ENCODE data around the gene AHR. TPM values are rescaled to one million over a fixed set of nuclear protein-coding genes. Genes with fewer than 3 reads are reported as not detected.

Gene AHR
- total RNA-seq, 1 experiment from 2014 or later = 39.0 TPM

DNA sequence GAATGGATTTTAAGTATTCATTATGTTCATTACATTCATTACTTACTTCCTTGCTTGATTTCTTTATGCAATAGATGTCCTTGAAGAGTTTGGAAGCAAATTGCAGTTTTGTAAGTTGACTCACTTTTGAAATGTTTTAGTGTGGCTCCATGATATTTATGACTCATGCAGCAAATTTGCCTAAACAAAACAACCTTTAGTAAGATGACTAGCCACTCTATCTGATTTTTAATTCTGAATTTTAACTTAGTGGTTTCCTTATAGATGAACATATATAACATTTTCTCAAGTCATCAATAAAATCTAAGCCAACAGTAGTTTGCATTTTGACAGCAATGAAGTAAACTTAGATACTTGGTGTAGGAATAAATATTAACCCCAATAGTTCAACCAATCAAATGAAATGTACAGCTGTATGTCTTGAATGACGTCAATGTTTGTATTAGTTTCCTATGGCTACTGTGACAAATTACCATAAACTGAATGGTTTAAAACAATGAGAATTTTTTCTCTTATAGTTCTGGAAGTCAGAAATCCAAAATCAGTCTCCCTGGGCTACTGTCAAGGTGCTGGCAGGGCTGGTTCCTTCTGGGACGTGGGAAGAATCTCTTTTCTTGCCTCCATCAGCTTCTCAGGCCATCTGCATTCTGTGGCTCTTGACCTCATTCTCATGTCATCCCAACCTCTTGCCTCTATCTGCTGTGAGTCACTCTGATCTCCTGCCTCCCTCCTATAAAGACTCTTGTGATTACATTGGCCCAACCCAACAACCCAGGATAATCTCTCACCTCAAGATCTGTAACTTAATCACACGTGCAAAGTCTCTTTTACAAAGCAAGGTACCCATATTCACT is 73.4 kb downstream of the AHR start:
- ChIA-PET CTCF (no interaction called here), POLR2A (no interaction called here)
- peaks cover 11% of the 10 kb centered on the region for H3K4me1 ChIP-seq
- Mint-ChIP-seq H3K36me3 (ENCODE audit: insufficient read depth, unreplicated experiment) (no peaks in the 10 kb centered on the region), H3K27ac (ENCODE audit: unreplicated experiment) (no peak overlapping the region), H3K4me1 (ENCODE audit: low read depth, unreplicated experiment) (peaks cover 6% of the 10 kb centered on the region), H3K4me3 (ENCODE audit: unreplicated experiment) (no peak overlapping the region), H3K27me3 (ENCODE audit: insufficient read depth, unreplicated experiment) (no peaks in the 10 kb centered on the region), H3K9me3 (ENCODE audit: unreplicated experiment) (no peaks in the 10 kb centered on the region)
- no TSS peak for BruUV-seq (replicated peaks)
- H3K36me3 ChIP-seq (ENCODE audit: control insufficient read depth, insufficient read depth, low read length) = no peaks in the 10 kb centered on the region
- intact Hi-C loops (cut with micrococcal nuclease; ENCODE audit: unreplicated experiment) = no loop called here
- no peak for DNase-seq
- TF ChIP-seq, protein P1, sequence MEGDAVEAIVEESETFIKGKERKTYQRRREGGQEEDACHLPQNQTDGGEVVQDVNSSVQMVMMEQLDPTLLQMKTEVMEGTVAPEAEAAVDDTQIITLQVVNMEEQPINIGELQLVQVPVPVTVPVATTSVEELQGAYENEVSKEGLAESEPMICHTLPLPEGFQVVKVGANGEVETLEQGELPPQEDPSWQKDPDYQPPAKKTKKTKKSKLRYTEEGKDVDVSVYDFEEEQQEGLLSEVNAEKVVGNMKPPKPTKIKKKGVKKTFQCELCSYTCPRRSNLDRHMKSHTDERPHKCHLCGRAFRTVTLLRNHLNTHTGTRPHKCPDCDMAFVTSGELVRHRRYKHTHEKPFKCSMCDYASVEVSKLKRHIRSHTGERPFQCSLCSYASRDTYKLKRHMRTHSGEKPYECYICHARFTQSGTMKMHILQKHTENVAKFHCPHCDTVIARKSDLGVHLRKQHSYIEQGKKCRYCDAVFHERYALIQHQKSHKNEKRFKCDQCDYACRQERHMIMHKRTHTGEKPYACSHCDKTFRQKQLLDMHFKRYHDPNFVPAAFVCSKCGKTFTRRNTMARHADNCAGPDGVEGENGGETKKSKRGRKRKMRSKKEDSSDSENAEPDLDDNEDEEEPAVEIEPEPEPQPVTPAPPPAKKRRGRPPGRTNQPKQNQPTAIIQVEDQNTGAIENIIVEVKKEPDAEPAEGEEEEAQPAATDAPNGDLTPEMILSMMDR (IDR thresholded peaks at IDR 0.05; ENCODE audit: insufficient read depth in 1 of 2, low read depth in 1 of 2, low read length in 1 of 2, severe bottlenecking in 1 of 2, unreplicated experiment in 1 of 2) = no peak
- no peaks in the 10 kb centered on the region for H3K9me3 ChIP-seq
- H3K27me3 ChIP-seq (replicated peaks; ENCODE audit: control insufficient read depth, insufficient read depth, low read length) = no peaks in the 10 kb centered on the region
- no peak overlapping the region for H3K4me3 ChIP-seq (ENCODE audit: low read depth, low read length)

DNA sequence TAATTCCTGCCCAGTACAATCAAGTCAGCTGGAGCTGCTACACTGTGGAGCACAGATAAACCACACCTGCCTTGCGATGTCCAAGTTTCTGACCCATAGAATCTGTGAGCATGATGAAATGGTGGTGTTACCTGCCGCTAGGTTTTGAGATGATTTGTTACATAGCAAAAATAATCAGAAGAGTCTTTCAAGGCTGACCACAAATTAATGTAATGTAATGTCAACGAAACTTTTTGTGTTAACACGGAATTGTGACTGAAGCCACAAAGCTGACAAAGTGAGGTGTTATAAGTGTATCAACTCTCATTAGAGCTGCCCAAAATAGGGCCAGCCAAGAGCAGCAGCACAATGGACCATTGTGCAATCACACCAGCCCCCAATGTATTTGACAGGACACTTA is 75.7 kb downstream of the AHR start:
- H3K36me3 ChIP-seq (ENCODE audit: control insufficient read depth, insufficient read depth, low read length) = no peaks in the 10 kb centered on the region
- Mint-ChIP-seq H3K36me3 (ENCODE audit: insufficient read depth, unreplicated experiment) (no peaks in the 10 kb centered on the region), H3K27me3 (ENCODE audit: insufficient read depth, unreplicated experiment) (no peaks in the 10 kb centered on the region), H3K9me3 (ENCODE audit: unreplicated experiment) (no peaks in the 10 kb centered on the region), H3K27ac (ENCODE audit: unreplicated experiment) (no peak overlapping the region), H3K4me1 (ENCODE audit: low read depth, unreplicated experiment) (peaks cover 6% of the 10 kb centered on the region), H3K4me3 (ENCODE audit: unreplicated experiment) (no peak overlapping the region)
- CTCF ChIA-PET = no interaction called here
- TF ChIP-seq, protein P1 (IDR thresholded peaks at IDR 0.05; ENCODE audit: insufficient read depth in 1 of 2, low read depth in 1 of 2, low read length in 1 of 2, severe bottlenecking in 1 of 2, unreplicated experiment in 1 of 2) = no peak
- POLR2A ChIA-PET = no interaction called here
- intact Hi-C loops (cut with micrococcal nuclease; ENCODE audit: unreplicated experiment) = no loop called here
- DNase-seq = no peak
- BruUV-seq (replicated peaks) = no TSS peak
- no peaks in the 10 kb centered on the region for H3K9me3 ChIP-seq
- no peaks in the 10 kb centered on the region for H3K27me3 ChIP-seq (replicated peaks; ENCODE audit: control insufficient read depth, insufficient read depth, low read length)
- H3K4me1 ChIP-seq = peaks cover 11% of the 10 kb centered on the region
- no peak overlapping the region for H3K4me3 ChIP-seq (ENCODE audit: low read depth, low read length)

GRCh38 chr7:17374654-17375053 is 76.2 kb downstream of the AHR start:
- H3K4me3 ChIP-seq (ENCODE audit: low read depth, low read length) = no peak overlapping the region
- no peaks in the 10 kb centered on the region for H3K9me3 Mint-ChIP-seq (ENCODE audit: unreplicated experiment)
- no peaks in the 10 kb centered on the region for H3K36me3 Mint-ChIP-seq (ENCODE audit: insufficient read depth, unreplicated experiment)
- no peaks in the 10 kb centered on the region for H3K36me3 ChIP-seq (ENCODE audit: control insufficient read depth, insufficient read depth, low read length)
- H3K27me3 Mint-ChIP-seq (ENCODE audit: insufficient read depth, unreplicated experiment) = no peaks in the 10 kb centered on the region
- no peaks in the 10 kb centered on the region for H3K27me3 ChIP-seq (replicated peaks; ENCODE audit: control insufficient read depth, insufficient read depth, low read length)
- ChIA-PET POLR2A (no interaction called here), CTCF (no interaction called here)
- no TSS peak for BruUV-seq (replicated peaks)
- DNase-seq = no peak
- peaks cover 11% of the 10 kb centered on the region for H3K4me1 ChIP-seq
- TF ChIP-seq, protein P1 (IDR thresholded peaks at IDR 0.05; ENCODE audit: insufficient read depth in 1 of 2, low read depth in 1 of 2, low read length in 1 of 2, severe bottlenecking in 1 of 2, unreplicated experiment in 1 of 2) = no peak
- intact Hi-C loops (cut with micrococcal nuclease; ENCODE audit: unreplicated experiment) = no loop called here
- no peaks in the 10 kb centered on the region for H3K9me3 ChIP-seq
- H3K27ac Mint-ChIP-seq (ENCODE audit: unreplicated experiment) = no peak overlapping the region
- no peak overlapping the region for H3K4me3 Mint-ChIP-seq (ENCODE audit: unreplicated experiment)
- H3K4me1 Mint-ChIP-seq (ENCODE audit: low read depth, unreplicated experiment) = peaks cover 6% of the 10 kb centered on the region

Data from Caco-2 (cell line).